Measurements from ENCODE around the gene GALNT10. TPM values are rescaled to one million over a fixed set of nuclear protein-coding genes. Genes with fewer than 3 reads are reported as not detected.

The GALNT10 gene
- total and polyA plus RNA-seq, 10 of the 15 experiments (the other 5 are each of a cell fraction or from before 2014, with no cell fraction given), result 3.9 to 35.4 (median 15.5) TPM

DNA sequence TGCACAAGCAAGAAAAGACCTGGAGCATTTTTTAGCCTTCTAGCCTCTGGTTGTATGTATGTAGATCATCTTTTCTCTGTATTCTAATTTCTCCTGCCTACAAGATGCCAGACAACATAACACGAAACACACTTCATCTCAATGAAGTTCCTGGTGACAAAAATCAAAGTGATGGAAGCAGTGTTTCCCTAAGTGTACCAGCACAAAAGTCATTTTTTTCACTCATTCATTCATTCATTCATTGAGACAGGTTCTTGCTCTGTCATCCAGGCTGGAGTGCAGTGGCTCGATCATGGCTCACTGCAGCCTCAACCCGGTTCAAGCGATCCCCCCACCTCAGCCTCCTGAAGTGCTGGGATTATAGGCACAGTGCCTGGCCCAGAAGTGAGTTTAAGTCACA lies 183.7 kb downstream of the GALNT10 start:
- ChIA-PET POLR2A (no interaction called here), SMC1A (ENCODE audit: uncharacterized antibody, unreplicated experiment) (interaction anchor here (0.9 to 1.7 kb wide), 2 partner anchors 10 to 12 kb away, joined by 3 read pairs; no protein-coding TSS in a partner anchor), CTCF (interaction anchor here (0.9 to 1.2 kb wide), 3 partner anchors 9 to 31 kb away, joined by 3 read pairs; no protein-coding TSS in a partner anchor), RAD21 (ENCODE audit: unreplicated experiment) (no interaction called here)
- 99% methylated on average over 4 of the region's 4 CpGs for WGBS (ENCODE audit: insufficient coverage, insufficient replicate concordance, low lambda C conversion rate, missing lambda C conversion rate)
- TF ChIP-seq, protein P1, sequence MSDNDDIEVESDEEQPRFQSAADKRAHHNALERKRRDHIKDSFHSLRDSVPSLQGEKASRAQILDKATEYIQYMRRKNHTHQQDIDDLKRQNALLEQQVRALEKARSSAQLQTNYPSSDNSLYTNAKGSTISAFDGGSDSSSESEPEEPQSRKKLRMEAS (IDR thresholded peaks at IDR 0.05; ENCODE audit: low read depth, low read length), result no peak
- TF ChIP-seq, protein P2, sequence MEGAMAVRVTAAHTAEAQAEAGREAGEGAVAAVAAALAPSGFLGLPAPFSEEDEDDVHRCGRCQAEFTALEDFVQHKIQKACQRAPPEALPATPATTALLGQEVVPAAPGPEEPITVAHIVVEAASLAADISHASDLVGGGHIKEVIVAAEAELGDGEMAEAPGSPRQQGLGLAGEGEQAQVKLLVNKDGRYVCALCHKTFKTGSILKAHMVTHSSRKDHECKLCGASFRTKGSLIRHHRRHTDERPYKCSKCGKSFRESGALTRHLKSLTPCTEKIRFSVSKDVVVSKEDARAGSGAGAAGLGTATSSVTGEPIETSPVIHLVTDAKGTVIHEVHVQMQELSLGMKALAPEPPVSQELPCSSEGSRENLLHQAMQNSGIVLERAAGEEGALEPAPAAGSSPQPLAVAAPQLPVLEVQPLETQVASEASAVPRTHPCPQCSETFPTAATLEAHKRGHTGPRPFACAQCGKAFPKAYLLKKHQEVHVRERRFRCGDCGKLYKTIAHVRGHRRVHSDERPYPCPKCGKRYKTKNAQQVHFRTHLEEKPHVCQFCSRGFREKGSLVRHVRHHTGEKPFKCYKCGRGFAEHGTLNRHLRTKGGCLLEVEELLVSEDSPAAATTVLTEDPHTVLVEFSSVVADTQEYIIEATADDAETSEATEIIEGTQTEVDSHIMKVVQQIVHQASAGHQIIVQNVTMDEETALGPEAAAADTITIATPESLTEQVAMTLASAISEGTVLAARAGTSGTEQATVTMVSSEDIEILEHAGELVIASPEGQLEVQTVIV (IDR thresholded peaks at IDR 0.05; ENCODE audit: borderline replicate concordance, partially characterized antibody), result no peak
- TF ChIP-seq, protein P3, sequence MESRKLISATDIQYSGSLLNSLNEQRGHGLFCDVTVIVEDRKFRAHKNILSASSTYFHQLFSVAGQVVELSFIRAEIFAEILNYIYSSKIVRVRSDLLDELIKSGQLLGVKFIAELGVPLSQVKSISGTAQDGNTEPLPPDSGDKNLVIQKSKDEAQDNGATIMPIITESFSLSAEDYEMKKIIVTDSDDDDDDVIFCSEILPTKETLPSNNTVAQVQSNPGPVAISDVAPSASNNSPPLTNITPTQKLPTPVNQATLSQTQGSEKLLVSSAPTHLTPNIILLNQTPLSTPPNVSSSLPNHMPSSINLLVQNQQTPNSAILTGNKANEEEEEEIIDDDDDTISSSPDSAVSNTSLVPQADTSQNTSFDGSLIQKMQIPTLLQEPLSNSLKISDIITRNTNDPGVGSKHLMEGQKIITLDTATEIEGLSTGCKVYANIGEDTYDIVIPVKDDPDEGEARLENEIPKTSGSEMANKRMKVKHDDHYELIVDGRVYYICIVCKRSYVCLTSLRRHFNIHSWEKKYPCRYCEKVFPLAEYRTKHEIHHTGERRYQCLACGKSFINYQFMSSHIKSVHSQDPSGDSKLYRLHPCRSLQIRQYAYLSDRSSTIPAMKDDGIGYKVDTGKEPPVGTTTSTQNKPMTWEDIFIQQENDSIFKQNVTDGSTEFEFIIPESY (IDR thresholded peaks at IDR 0.05), result no peak
- TF ChIP-seq, protein P4, sequence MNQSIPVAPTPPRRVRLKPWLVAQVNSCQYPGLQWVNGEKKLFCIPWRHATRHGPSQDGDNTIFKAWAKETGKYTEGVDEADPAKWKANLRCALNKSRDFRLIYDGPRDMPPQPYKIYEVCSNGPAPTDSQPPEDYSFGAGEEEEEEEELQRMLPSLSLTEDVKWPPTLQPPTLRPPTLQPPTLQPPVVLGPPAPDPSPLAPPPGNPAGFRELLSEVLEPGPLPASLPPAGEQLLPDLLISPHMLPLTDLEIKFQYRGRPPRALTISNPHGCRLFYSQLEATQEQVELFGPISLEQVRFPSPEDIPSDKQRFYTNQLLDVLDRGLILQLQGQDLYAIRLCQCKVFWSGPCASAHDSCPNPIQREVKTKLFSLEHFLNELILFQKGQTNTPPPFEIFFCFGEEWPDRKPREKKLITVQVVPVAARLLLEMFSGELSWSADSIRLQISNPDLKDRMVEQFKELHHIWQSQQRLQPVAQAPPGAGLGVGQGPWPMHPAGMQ (IDR thresholded peaks at IDR 0.05; ENCODE audit: borderline replicate concordance), result no peak
- TF ChIP-seq ZNF217 (IDR thresholded peaks at IDR 0.05) (no peak), MYC (IDR thresholded peaks at IDR 0.05; ENCODE audit: insufficient read depth, insufficient read length, insufficient replicate concordance, low read length, severe bottlenecking) (no peak), CEBPB (IDR thresholded peaks at IDR 0.05; ENCODE audit: borderline replicate concordance in 1 of 2, low read depth in 2 of 2, low read length in 2 of 2) (no peak), ZNF384 (IDR thresholded peaks at IDR 0.05; ENCODE audit: borderline replicate concordance, low read depth, low read length) (no peak), FOS (IDR thresholded peaks at IDR 0.05; ENCODE audit: borderline replicate concordance, extremely low read depth, insufficient read length) (no peak), POLR2AphosphoS5 (IDR thresholded peaks at IDR 0.05; ENCODE audit: low read length) (no peak), NBN (IDR thresholded peaks at IDR 0.05) (no peak), ATF7 (IDR thresholded peaks at IDR 0.05; ENCODE audit: low read depth) (no peak), BMI1 (IDR thresholded peaks at IDR 0.05; ENCODE audit: borderline replicate concordance) (no peak), SIN3A (IDR thresholded peaks at IDR 0.05; ENCODE audit: low read depth, low read length) (no peak)
- TF ChIP-seq, protein P5, sequence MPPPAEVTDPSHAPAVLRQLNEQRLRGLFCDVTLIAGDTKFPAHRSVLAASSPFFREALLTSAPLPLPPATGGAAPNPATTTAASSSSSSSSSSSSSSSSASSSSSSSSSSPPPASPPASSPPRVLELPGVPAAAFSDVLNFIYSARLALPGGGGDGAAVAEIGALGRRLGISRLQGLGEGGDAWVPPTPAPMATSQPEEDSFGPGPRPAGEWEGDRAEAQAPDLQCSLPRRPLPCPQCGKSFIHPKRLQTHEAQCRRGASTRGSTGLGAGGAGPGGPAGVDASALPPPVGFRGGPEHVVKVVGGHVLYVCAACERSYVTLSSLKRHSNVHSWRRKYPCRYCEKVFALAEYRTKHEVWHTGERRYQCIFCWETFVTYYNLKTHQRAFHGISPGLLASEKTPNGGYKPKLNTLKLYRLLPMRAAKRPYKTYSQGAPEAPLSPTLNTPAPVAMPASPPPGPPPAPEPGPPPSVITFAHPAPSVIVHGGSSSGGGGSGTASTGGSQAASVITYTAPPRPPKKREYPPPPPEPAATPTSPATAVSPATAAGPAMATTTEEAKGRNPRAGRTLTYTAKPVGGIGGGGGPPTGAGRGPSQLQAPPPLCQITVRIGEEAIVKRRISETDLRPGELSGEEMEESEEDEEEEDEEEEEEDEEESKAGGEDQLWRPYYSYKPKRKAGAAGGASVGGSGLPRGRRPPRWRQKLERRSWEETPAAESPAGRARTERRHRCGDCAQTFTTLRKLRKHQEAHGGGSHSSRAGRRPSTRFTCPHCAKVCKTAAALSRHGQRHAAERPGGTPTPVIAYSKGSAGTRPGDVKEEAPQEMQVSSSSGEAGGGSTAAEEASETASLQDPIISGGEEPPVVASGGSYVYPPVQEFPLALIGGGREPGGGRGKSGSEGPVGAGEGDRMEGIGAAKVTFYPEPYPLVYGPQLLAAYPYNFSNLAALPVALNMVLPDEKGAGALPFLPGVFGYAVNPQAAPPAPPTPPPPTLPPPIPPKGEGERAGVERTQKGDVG (CRISPR knock-in tag; IDR thresholded peaks at IDR 0.05), result no peak
- Histone ChIP-seq H3K27ac (ENCODE audit: control insufficient read depth, insufficient read depth) (no peak overlapping the region), H3K9me3 (replicated peaks; ENCODE audit: control insufficient read depth, insufficient read depth, low read length) (no peaks in the 10 kb centered on the region), H3K36me3 (ENCODE audit: control insufficient read depth in 2 of 2, insufficient read depth in 2 of 2, low read length in 1 of 2) (peaks cover 5 to 7% of the 10 kb centered on the region in 2 experiments; a peak in 3 of 4 replicates), H3K4me1 (ENCODE audit: control insufficient read depth, insufficient read depth, low read length) (no peaks in the 10 kb centered on the region), H3K27me3 (replicated peaks in 1 of 2; ENCODE audit: control insufficient read depth in 2 of 2, insufficient read depth in 2 of 2, low read length in 1 of 2) (no peaks in the 10 kb centered on the region), H3K9ac (ENCODE audit: control insufficient read depth, insufficient read depth, low read length) (no peak overlapping the region), H4K20me1 (ENCODE audit: control insufficient read depth, insufficient read depth) (no peaks in the 10 kb centered on the region), H3K79me2 (ENCODE audit: control insufficient read depth, insufficient read depth, low read length) (no peaks in the 10 kb centered on the region), H3K4me3 (no peak overlapping the region), H2AFZ (ENCODE audit: control insufficient read depth, low read depth, low read length) (no peak overlapping the region), H3K4me2 (ENCODE audit: control insufficient read depth, insufficient read depth) (no peak overlapping the region)
- DNase-seq (ENCODE audit: low read depth, low spot score) (no peak), ATAC-seq (no peak), FAIRE-seq (no peak)
- in situ Hi-C loops (cut with MboI) (no loop called here), intact Hi-C loops (cut with micrococcal nuclease; ENCODE audit: unreplicated experiment) (no loop called here)
- BruUV-seq (replicated peaks), result no TSS peak
